ENCODE data around the gene SLC25A26.
A peak's percentile ranks its signal among the peaks of the same experiment; 100 is the strongest.

Gene SLC25A26

DNA sequence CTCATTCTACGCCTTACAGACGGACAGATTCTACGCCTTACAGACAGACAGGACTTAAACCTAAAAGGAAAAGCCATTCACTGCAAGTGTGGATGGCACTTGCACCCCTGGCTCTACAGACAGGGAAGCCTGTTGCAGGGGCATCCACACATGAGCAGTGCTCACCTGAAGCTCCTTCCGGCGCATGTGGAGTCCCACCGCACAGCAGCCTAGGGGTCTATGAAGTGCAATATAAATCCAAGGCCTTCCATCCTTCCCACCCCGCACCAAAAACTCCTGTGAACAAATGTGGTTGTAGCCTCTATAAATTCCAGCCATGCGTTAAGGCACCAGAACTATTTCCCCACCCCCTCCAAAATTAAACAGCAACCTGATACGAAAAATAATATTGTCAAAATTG is 158.8 kb downstream of the SLC25A26 start:
- no peak for DNase-seq

- no peak for DNase-seq
These were observed 159.6 kb downstream of the SLC25A26 start for GRCh38 chr3:66380200-66380932.

- no peak for DNase-seq
These were observed 160.8 kb downstream of the SLC25A26 start for GRCh38 chr3:66381626-66382025.

DNA sequence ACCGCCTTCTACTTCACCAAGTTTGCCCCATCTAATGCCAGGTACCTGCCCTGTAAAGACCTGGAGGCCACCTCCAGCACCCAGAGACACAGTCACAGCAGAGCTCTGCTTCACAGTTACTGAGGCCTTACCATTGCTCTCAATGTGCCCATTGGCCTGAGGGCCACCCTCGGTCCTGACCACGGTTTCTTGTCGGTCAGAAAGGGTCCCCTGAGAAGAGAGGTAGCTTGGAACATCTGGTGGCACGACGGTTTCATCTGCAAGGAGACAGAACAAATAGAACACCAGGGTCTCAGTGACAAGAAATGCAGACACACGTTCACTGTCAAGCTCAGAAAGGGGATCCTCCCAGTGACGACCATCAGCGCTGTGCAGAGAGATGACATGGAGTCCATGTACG is 161.3 kb downstream of the SLC25A26 start:
- no peak for DNase-seq

GRCh38 chr3:66383023-66383422 is 162.2 kb downstream of the SLC25A26 start:
- DNase-seq = no peak

DNA sequence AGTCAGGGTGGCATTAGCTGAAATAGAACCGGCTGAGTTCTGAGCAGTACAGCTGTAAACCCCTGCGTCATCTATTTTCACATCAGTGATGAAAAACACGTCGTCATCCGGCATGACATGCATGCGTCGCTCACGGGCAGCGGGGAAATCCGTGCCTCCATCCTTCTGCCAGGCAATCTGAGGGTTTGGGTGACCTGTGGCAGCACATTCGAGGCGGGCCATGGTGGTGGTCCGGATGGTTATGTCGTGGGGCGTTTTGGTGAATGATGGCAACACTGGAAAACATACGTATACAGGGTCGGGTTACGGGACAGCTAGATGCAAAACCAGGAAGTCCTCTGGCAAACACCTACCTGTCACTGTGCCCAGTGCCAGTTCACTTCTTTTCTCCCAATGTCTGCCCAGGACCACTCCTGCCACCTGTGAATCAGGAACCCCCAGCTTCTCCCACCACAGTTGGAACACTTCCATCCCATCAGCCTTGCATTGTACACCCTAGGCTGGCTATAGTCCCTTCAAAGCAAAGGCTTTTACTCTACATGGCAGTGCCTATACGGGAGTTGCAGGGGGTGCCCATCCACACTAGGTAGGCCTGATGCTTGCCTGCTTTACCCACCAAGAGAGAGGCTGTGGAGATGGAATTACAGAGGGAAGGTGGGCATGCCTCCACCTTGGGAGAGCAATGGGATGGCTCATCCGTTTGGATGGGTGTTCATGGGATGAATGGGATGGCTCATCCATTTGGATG is 163.4 kb downstream of the SLC25A26 start:
- DNase-seq = no peak

- DNase-seq = no peak
These were observed 164.3 kb downstream of the SLC25A26 start for GRCh38 chr3:66385066-66385465.

GRCh38 chr3:66386011-66386924 is 165.5 kb downstream of the SLC25A26 start:
- no peak for DNase-seq

- DNase-seq = no peak
These were observed 166.3 kb downstream of the SLC25A26 start for GRCh38 chr3:66386925-66387650.

DNA sequence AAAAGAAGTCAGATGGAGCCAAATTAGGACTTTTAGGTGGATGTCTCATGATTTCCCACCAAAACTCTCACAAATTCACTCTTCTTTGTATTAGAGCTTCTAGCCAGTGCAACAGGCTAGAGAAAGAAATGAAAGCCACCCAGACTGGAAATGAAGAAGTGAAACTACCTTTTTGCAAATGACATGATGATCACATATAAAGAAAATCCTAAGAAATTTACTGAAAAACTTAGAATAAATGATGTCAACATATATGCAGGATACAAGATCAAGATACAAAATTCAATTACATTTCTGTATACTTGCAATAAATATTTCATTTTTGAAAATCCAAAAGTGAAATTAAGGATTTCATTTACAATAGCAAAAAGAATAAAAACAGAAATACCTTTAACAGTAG is 169.2 kb downstream of the SLC25A26 start:
- DNase-seq = no peak

DNA sequence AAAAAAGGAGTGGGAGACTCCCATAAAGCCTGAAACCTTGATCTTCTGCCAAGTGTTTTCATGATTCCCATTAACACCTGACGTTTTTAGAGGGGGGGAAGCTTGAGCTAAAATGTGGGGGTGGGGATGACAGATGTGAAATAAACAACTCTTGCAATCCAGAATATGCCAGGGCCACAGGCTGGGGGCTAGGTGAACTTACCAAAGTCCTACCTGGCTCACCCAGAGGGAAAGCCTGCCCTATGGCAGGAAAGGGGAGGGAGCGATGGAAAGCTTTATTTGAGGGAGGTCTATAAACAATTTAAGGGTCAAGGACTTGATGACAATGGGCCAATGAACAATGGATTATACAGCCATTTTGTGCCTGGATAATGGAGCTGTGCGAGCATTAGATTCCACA is 171.7 kb downstream of the SLC25A26 start:
- DNase-seq = no peak

DNA sequence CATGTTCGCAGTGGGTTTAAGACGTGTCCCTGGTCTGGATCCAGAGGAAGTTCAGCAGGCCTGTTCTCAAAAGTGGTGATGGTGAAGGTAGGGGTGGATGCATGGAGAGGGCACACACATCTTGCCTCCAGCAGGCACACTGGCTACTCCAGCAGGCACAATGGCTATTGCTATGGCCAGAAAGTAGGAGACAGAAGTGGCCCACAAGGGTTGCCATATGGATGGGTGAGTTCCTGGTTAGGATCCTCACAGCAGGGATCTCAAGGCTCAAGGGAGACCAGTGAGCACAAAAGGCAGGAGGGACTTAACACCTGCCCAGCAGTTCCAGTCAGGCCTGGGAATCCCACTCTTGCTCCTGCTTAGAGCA is 172.1 kb downstream of the SLC25A26 start:
- no peak for DNase-seq

- DNase-seq = no peak
These were observed 172.7 kb downstream of the SLC25A26 start for GRCh38 chr3:66393333-66394005.

DNA sequence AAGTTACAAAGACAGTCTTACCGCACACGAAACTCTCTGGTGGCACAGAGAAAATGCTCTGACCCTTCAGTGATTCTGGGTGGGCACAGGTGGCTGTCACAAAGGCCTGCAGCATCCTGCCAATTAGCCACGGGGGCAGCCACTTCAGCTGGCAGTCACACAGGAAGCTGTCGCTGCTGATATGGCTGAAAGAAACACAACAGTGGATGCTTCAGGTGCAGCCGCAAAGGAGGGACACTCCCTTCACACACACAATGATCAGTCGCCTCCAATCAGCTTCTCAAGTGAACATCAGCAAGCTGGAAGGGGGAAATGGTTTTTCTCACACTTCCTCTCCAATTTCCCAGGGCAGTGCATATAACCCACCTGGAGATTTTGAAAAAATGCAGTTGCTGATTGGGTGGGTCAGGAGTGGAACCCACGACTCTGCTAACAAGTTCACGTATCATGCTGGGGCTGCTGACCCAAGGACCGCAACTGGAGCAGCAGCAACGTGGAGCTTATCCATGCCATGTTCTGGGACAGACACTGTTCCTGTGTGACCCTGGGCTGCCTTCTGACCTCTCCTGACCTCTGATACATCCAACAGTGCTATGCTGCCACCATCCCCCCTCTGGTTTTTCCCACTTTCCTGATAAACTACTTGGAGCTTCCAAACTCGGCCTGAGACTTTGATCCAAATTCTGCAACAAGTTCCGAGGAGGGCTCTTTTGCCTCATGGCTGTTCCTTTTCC is 173.4 kb downstream of the SLC25A26 start:
- DNase-seq = no peak

GRCh38 chr3:66394753-66395249 is 174.0 kb downstream of the SLC25A26 start:
- no peak for DNase-seq

- DNase-seq = no peak
These were observed 174.8 kb downstream of the SLC25A26 start for GRCh38 chr3:66395635-66396034.

GRCh38 chr3:66396161-66396760 is 175.5 kb downstream of the SLC25A26 start:
- no peak for DNase-seq

- DNase-seq = no peak
These were observed 176.1 kb downstream of the SLC25A26 start for GRCh38 chr3:66396888-66397287.

DNA sequence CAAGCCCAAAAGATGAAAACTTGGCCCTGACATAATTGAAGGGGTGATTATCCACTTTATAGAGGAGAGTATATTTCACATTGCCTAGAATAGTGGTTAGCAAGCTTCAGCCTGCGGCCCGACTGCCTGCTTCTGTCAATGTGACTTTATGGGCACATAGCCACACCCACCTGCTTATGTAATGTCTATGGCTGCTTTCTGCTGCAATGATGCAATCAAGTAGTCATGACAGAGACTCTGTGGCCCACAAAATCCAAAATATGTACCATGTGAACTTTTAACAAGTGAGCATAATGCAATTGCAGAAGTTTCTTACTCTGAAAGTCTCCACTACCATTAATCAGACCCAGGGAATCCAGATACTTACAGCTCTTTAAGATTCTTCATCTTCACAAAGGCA is 176.9 kb downstream of the SLC25A26 start:
- peak; percentile 10 for DNase-seq

DNA sequence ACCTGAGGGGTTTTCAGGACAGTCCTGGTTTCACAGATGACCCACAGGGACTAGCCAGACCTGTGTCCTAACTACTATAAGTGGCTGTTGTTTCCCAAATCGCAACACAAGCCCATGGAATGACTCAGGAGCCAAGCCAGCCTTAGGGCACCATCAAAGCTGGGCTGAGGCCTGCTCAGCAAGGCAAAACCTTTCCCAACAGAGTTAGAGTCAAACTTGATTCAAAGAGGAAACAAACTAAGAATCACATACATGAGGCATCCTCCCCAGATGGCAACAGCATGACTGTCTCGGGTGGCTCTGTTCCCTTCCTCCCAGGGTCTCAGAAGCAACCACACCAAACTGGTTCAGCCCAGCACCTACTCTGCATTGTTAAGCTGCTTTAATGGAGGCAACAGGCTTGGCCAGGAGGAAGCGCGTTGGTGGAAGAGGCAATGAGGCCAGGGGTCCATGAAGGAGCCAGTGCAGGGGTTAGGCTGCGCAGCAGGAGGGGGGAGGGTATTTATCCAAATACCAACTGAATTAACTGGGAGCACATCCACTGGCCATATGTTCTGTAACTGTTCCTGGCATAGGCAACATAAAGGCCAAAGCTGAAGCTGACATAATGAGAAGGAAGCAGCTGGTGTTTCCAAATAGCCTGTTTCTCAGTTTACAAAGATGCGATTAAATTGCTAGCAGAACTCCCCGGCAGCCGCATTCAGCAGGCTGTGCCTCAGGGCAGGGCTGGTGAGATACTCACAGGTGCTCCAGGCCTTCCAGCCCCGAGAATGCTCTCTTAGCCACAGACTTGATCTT is 177.6 kb downstream of the SLC25A26 start:
- no peak for DNase-seq

All from hematopoietic multipotent progenitor cell treated with erythropoietin and hydrocortisone succinate and interleukin-3 and kit ligand, for 8 days (in vitro differentiated cells).